HG02642 (cell line): Measurements from ENCODE around the gene ARHGEF17.

Experiments
- ATAC-seq: cut with Tn5 transposase; IDR thresholded peaks from one replicate; pipeline ENCODE4 v1.9.1; 2021; ENCODE audit warnings: mild to moderate bottlenecking; ENCODE audit not compliant: unreplicated experiment, poor library complexity

ARHGEF17 gene

GRCh38 chr11:73288873-73289707, 19.0 kb upstream of the ARHGEF17 start:
- ATAC-seq, result peak; percentile 70

GRCh38 chr11:73290536-73290935, 17.5 kb upstream of the ARHGEF17 start:
- ATAC-seq, result no peak

- no peak for ATAC-seq
Measured at GRCh38 chr11:73291196-73291595, 16.9 kb upstream of the ARHGEF17 start.

GRCh38 chr11:73291781-73292524, 16.1 kb upstream of the ARHGEF17 start:
- ATAC-seq, result no peak

- ATAC-seq, result no peak
Measured at GRCh38 chr11:73292525-73292894, 15.6 kb upstream of the ARHGEF17 start.

- no peak for ATAC-seq
Measured at GRCh38 chr11:73293356-73293936, 14.6 kb upstream of the ARHGEF17 start.

- no peak for ATAC-seq
Measured at GRCh38 chr11:73294604-73295003, 13.5 kb upstream of the ARHGEF17 start.

GRCh38 chr11:73295241-73295995, 12.7 kb upstream of the ARHGEF17 start:
- ATAC-seq, result no peak

GRCh38 chr11:73295996-73296318, 12.1 kb upstream of the ARHGEF17 start:
- ATAC-seq, result no peak

GRCh38 chr11:73296501-73297230, 11.4 kb upstream of the ARHGEF17 start:
- ATAC-seq, result no peak

- no peak for ATAC-seq
Measured at GRCh38 chr11:73297231-73297590, 10.9 kb upstream of the ARHGEF17 start.

GRCh38 chr11:73297702-73298101, 10.4 kb upstream of the ARHGEF17 start:
- ATAC-seq, result no peak

- ATAC-seq, result no peak
Measured at GRCh38 chr11:73298233-73298632, 9.8 kb upstream of the ARHGEF17 start.

GRCh38 chr11:73299751-73300150, 8.3 kb upstream of the ARHGEF17 start:
- no peak for ATAC-seq

GRCh38 chr11:73306069-73306841, 1.8 kb upstream of the ARHGEF17 start:
- ATAC-seq, result no peak

- ATAC-seq, result no peak
Measured at GRCh38 chr11:73306977-73307322, 1.1 kb upstream of the ARHGEF17 start.

GRCh38 chr11:73307323-73308002, 613 bp upstream of the ARHGEF17 start:
- peak; percentile 61 for ATAC-seq

- ATAC-seq, result no peak
Measured at GRCh38 chr11:73308961-73309919, 1.2 kb downstream of the ARHGEF17 start.
